Endothelial cell of umbilical vein (primary cell): ENCODE data around the gene SLC5A4. TPM values are rescaled to one million over a fixed set of nuclear protein-coding genes. Genes with fewer than 3 reads are reported as not detected.

ENCODE experiments used
- BruUV-seq: library from RNA; stranded (reverse); fragments of 400-500 nt; replicated peaks from 2 replicates; lab custom pipeline; 2021; lab: Mats Ljungman, UMichigan
- CTCF ChIA-PET: fragments of 300-600, 350-600 bp; sonication (Branson Sonifier 250); formaldehyde crosslinking; loops from one replicate; lab custom pipeline; 2021; ENCODE audit warnings: antibody characterized with exemption, inconsistent platforms; lab: Charles Lee
- POLR2A ChIA-PET: fragments of 300-600, 350-600 bp; sonication (Branson Sonifier 250); formaldehyde crosslinking; loops from one replicate; lab custom pipeline; 2021; ENCODE audit warnings: antibody characterized with exemption, inconsistent platforms; lab: Charles Lee
- DNase-seq: peaks from one replicate; pipeline ENCODE4 v3.0.0-alpha.2; 2011; ENCODE audit warnings: low read depth, low spot score
- FAIRE-seq: peaks from 2 replicates; lab custom pipeline; 2011; peaks lifted over from hg19 to GRCh38; lab: Jason Lieb, UNC
- H2AFZ ChIP-seq: 2 replicates; pipeline ENCODE4 v1.6.0; 2012; ENCODE audit warnings: low read depth, low read length, control low read depth, inconsistent platforms
- H3K27ac ChIP-seq: 2 replicates; pipeline ENCODE4 v1.5.1; 2011; ENCODE audit warnings: low read depth, mild to moderate bottlenecking, control low read depth, low read length, moderate library complexity; ENCODE audit not compliant: insufficient read depth
- H3K27me3 ChIP-seq, 2 experiments: 2 replicates each; pipeline versions ENCODE4 v1.6.0 to v1.6.1; 2011; ENCODE audit warnings: low read length in 2 of 2, mixed read lengths in 1 of 2; ENCODE audit not compliant: control insufficient read depth in 2 of 2, insufficient read depth in 2 of 2
- H3K36me3 ChIP-seq, 2 experiments: 2 replicates in 1 of 2; 3 replicates in 1 of 2; pipeline ENCODE4 v1.5.1; 2011; ENCODE audit warnings: low read length in 2 of 2, mild to moderate bottlenecking in 1 of 2, moderate library complexity in 1 of 2; ENCODE audit not compliant: control insufficient read depth in 2 of 2, insufficient read depth in 2 of 2; ENCODE audit errors: extremely low read depth in 1 of 2
- H3K4me1 ChIP-seq: 3 replicates; pipeline ENCODE4 v1.5.1; 2011; ENCODE audit warnings: mild to moderate bottlenecking, low read length; ENCODE audit not compliant: control insufficient read depth, insufficient read depth; ENCODE audit errors: extremely low read depth
- H3K4me2 ChIP-seq: 2 replicates; pipeline ENCODE4 v1.6.1; 2011; ENCODE audit warnings: low read length, control low read depth, mixed read lengths; ENCODE audit not compliant: insufficient read depth
- H3K4me3 ChIP-seq, 3 experiments: fragments of 200-600 bp in 1 of 3; sonication (generic), shearing (Covaris generic) in 1 of 3; replicated peaks in 1 of 3; 2 replicates each; pipeline ENCODE4 v1.5.1; 2011 to 2016; ENCODE audit warnings: control low read depth in 3 of 3, low read length in 3 of 3, mild to moderate bottlenecking in 2 of 3, inconsistent platforms in 1 of 3, low read depth in 1 of 3, moderate library complexity in 1 of 3; ENCODE audit not compliant: insufficient read depth in 1 of 3
- H3K79me2 ChIP-seq: 2 replicates; pipeline ENCODE4 v1.6.0; 2012; ENCODE audit warnings: low read length, inconsistent platforms; ENCODE audit not compliant: control insufficient read depth, insufficient read depth
- H3K9ac ChIP-seq: replicated peaks from 2 replicates; pipeline ENCODE3; 2011; ENCODE audit warnings: low read length, control low read depth; ENCODE audit not compliant: insufficient read depth; ENCODE audit errors: extremely low read depth
- H3K9me1 ChIP-seq: replicated peaks from 3 replicates; pipeline ENCODE4 v1.6.0; 2011; ENCODE audit warnings: mild to moderate bottlenecking, low read length; ENCODE audit not compliant: control insufficient read depth, insufficient read depth; ENCODE audit errors: extremely low read depth
- H3K9me3 ChIP-seq: replicated peaks from 2 replicates; pipeline ENCODE4 v1.5.1; 2012; ENCODE audit warnings: low read length, inconsistent platforms; ENCODE audit not compliant: control insufficient read depth, insufficient read depth
- H4K20me1 ChIP-seq: replicated peaks from 2 replicates; pipeline ENCODE3; 2011; ENCODE audit warnings: mild to moderate bottlenecking, low read length; ENCODE audit not compliant: control insufficient read depth, insufficient read depth; ENCODE audit errors: extremely low read depth
- EZH2 ChIP-seq: IDR thresholded peaks from 2 replicates; pipeline ENCODE4 v1.6.1; 2012; ENCODE audit warnings: borderline replicate concordance, low read depth, mild to moderate bottlenecking, moderate library complexity, low read length, inconsistent platforms; ENCODE audit not compliant: severe bottlenecking
- FOS ChIP-seq: IDR thresholded peaks from 2 replicates; pipeline ENCODE4 v1.6.1; 2011; ENCODE audit warnings: mild to moderate bottlenecking, low read length, moderate library complexity, borderline replicate concordance; ENCODE audit not compliant: insufficient read depth
- GATA2 ChIP-seq: IDR thresholded peaks from 2 replicates; pipeline ENCODE4 v1.7.0; 2011; ENCODE audit warnings: low read depth, mild to moderate bottlenecking, moderate library complexity, mixed read lengths, low read length; ENCODE audit not compliant: insufficient read length, insufficient read depth
- JUN ChIP-seq: IDR thresholded peaks from 2 replicates; pipeline ENCODE4 v1.6.1; 2011; ENCODE audit warnings: borderline replicate concordance, low read depth; ENCODE audit not compliant: insufficient read length, insufficient read depth
- MYC ChIP-seq: IDR thresholded peaks from one replicate; pipeline ENCODE4 v1.6.1; 2011; ENCODE audit warnings: mild to moderate bottlenecking, low read depth, low read length
- POLR2A ChIP-seq: IDR thresholded peaks from 2 replicates; pipeline ENCODE4 v1.6.1; 2012; ENCODE audit warnings: low read depth, mild to moderate bottlenecking, control low read depth, low read length
- POLR2AphosphoS5 ChIP-seq: IDR thresholded peaks from 2 replicates; pipeline ENCODE4 v1.6.1; 2012; ENCODE audit warnings: low read depth, mild to moderate bottlenecking, control low read depth, low read length, moderate library complexity; ENCODE audit not compliant: insufficient read depth
- dilution Hi-C: fragments of 300-500 bp; cut with MboI; formaldehyde crosslinking; loops from one replicate; pipeline ENCODE4 v1.15.0; 2019; ENCODE audit warnings: low sequenced_read_pairs; ENCODE audit not compliant: extremely low pct_ligation_motif_present
- intact Hi-C: fragments of 100-400 bp; cut with micrococcal nuclease; formaldehyde crosslinking; loops from one replicate; pipeline ENCODE4 v1.10.0; 2022
- polyA plus RNA-seq, 4 experiments: library from polyadenylated mRNA; depleted of rRNA in 3 of 4; stranded (reverse) in 3 of 4; unstranded in 1 of 4; fragments of >200 nt; gene quantifications; 2 replicates each; pipeline versions ENCODE4 v1.2.1 to v1.2.3, GENCODE V29; 2011 to 2012; ENCODE audit warnings: missing spikeins in 1 of 4
- total RNA-seq: library from RNA; stranded (reverse); gene quantifications from 2 replicates; pipeline ENCODE4 v1.2.3, GENCODE V29; 2021
- TF ChIP-seq, protein P1 (sequence below): IDR thresholded peaks from 2 replicates; pipeline ENCODE4 v1.6.1; 2011; ENCODE audit not compliant: insufficient read depth, insufficient read length
- TF ChIP-seq, protein P2 (sequence below), 2 donors: IDR thresholded peaks; 1 replicate in 1 of 2; 2 replicates in 1 of 2; pipeline ENCODE4 v1.5.1; 2011; ENCODE audit warnings: low read length in 2 of 2, mild to moderate bottlenecking in 2 of 2, moderate library complexity in 2 of 2, control low read depth in 1 of 2, inconsistent platforms in 1 of 2, low read depth in 1 of 2; ENCODE audit not compliant: insufficient read depth in 1 of 2; ENCODE audit errors: extremely low read depth in 1 of 2

SLC5A4 gene
- total and polyA plus RNA-seq, 2 donors (not counting 3 experiments of a cell fraction or from before 2014, with no cell fraction given), result 1.5 to 2.8 TPM

- H3K36me3 ChIP-seq, result no peaks in the 10 kb centered on the region
- POLR2A ChIA-PET, result no interaction called here
Measured at GRCh38 chr22:32245042-32245441, 10.1 kb downstream of the SLC5A4 start.

More at GRCh38 chr22:32245042-32245441, 10.1 kb downstream of the SLC5A4 start:
- dilution Hi-C loops (no loop called here), intact Hi-C loops (no loop called here)
- H3K4me2 ChIP-seq, result no peak overlapping the region
- no peak for FAIRE-seq
- H3K27ac ChIP-seq, result no peak overlapping the region
- H3K9me3 ChIP-seq, result no peaks in the 10 kb centered on the region
- CTCF ChIA-PET, result interaction anchor here (1.0 kb wide), 1 partner anchor 21 kb away, joined by 3 read pairs; no protein-coding TSS in a partner anchor
- H4K20me1 ChIP-seq, result no peaks in the 10 kb centered on the region
- no TSS peak for BruUV-seq
- TF ChIP-seq, protein P1, sequence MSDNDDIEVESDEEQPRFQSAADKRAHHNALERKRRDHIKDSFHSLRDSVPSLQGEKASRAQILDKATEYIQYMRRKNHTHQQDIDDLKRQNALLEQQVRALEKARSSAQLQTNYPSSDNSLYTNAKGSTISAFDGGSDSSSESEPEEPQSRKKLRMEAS, result no peak
- no peak for TF ChIP-seq EZH2
- no peak for TF ChIP-seq POLR2A
- TF ChIP-seq, protein P2, sequence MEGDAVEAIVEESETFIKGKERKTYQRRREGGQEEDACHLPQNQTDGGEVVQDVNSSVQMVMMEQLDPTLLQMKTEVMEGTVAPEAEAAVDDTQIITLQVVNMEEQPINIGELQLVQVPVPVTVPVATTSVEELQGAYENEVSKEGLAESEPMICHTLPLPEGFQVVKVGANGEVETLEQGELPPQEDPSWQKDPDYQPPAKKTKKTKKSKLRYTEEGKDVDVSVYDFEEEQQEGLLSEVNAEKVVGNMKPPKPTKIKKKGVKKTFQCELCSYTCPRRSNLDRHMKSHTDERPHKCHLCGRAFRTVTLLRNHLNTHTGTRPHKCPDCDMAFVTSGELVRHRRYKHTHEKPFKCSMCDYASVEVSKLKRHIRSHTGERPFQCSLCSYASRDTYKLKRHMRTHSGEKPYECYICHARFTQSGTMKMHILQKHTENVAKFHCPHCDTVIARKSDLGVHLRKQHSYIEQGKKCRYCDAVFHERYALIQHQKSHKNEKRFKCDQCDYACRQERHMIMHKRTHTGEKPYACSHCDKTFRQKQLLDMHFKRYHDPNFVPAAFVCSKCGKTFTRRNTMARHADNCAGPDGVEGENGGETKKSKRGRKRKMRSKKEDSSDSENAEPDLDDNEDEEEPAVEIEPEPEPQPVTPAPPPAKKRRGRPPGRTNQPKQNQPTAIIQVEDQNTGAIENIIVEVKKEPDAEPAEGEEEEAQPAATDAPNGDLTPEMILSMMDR (IDR thresholded peaks at IDR 0.05; ENCODE audit: extremely low read depth in 1 of 2, insufficient read depth in 1 of 2, low read depth in 1 of 2, low read length in 2 of 2), result no peak
- no peak for TF ChIP-seq JUN
- TF ChIP-seq MYC, result no peak
- TF ChIP-seq FOS, result no peak
- TF ChIP-seq GATA2, result no peak
- TF ChIP-seq POLR2AphosphoS5, result no peak
- no peaks in the 10 kb centered on the region for H3K9me1 ChIP-seq
- H3K9ac ChIP-seq, result no peak overlapping the region
- H3K79me2 ChIP-seq, result no peaks in the 10 kb centered on the region
- no peak overlapping the region for H3K4me3 ChIP-seq
- no peak for DNase-seq
- no peaks in the 10 kb centered on the region for H3K27me3 ChIP-seq
- peaks cover 5% of the 10 kb centered on the region for H3K4me1 ChIP-seq
- H2AFZ ChIP-seq, result no peak overlapping the region
